Erythroblast (primary cell): ENCODE data around the gene CDCA7.

Source experiments
- GATA1 ChIP-seq: IDR thresholded peaks from 2 replicates; pipeline ENCODE4 v1.6.1; 2011; ENCODE audit warnings: low read depth, mild to moderate bottlenecking, control low read depth, low read length, moderate library complexity
- POLR2A ChIP-seq: IDR thresholded peaks from 2 replicates; pipeline ENCODE4 v1.6.1; 2011; ENCODE audit warnings: mild to moderate bottlenecking, low read length

- TF ChIP-seq POLR2A (no peak), GATA1 (no peak)
Measured at GRCh38 chr2:173326806-173327205, 27.9 kb upstream of the CDCA7 start.
